OCI-LY7 (cell line): ENCODE measurements around the gene GRID1. TPM values are rescaled to one million over a fixed set of nuclear protein-coding genes. Genes with fewer than 3 reads are reported as not detected.

ENCODE experiments used
- BruUV-seq: library from RNA; stranded (reverse); fragments of 400-500 nt; replicated peaks from 2 replicates; lab custom pipeline; 2021; lab: Mats Ljungman, UMichigan
- CTCF ChIA-PET: fragments of 300-600 bp; sonication (Branson Sonifier 250); formaldehyde crosslinking; loops from one replicate; lab custom pipeline; 2022; ENCODE audit warnings: antibody characterized with exemption; ENCODE audit not compliant: unreplicated experiment; lab: Charles Lee
- POLR2A ChIA-PET: fragments of 300-600 bp; sonication (Branson Sonifier 250); formaldehyde crosslinking; loops from one replicate; lab custom pipeline; 2022; ENCODE audit warnings: antibody characterized with exemption; lab: Charles Lee
- DNase-seq: peaks from one replicate; pipeline ENCODE4 v3.0.0-alpha.2; 2015; ENCODE audit warnings: low spot score
- H2AFZ ChIP-seq: fragments of 200-600 bp; sonication (generic), shearing (Covaris generic); 2 replicates; pipeline ENCODE4 v1.6.1; 2014; ENCODE audit warnings: mild to moderate bottlenecking, antibody characterized with exemption, low read length, moderate library complexity
- H3K27ac ChIP-seq: fragments of 200-600 bp; sonication (generic); 2 replicates; pipeline ENCODE4 v1.5.1; 2014; ENCODE audit warnings: mixed run types, low read depth, mild to moderate bottlenecking, moderate library complexity, low read length, inconsistent platforms; ENCODE audit not compliant: poor library complexity, severe bottlenecking
- H3K36me3 ChIP-seq: fragments of 200-600 bp; sonication (generic); 2 replicates; pipeline ENCODE4 v1.6.1; 2014; ENCODE audit warnings: mild to moderate bottlenecking, antibody characterized with exemption, low read length, moderate library complexity, mixed read lengths; ENCODE audit not compliant: insufficient read depth
- H3K4me1 ChIP-seq: fragments of 200-600 bp; sonication (generic); 2 replicates; pipeline ENCODE4 v1.5.1; 2014; ENCODE audit warnings: mild to moderate bottlenecking, low read length; ENCODE audit not compliant: insufficient read depth, poor library complexity, severe bottlenecking
- H3K4me2 ChIP-seq: fragments of 200-600 bp; sonication (generic); 2 replicates; pipeline ENCODE4 v1.6.1; 2014; ENCODE audit warnings: mild to moderate bottlenecking, low read length
- H3K4me3 ChIP-seq: fragments of 200-600 bp; sonication (generic); 2 replicates; pipeline ENCODE4 v1.5.1; 2014; ENCODE audit warnings: mild to moderate bottlenecking, low read depth, low read length; ENCODE audit not compliant: poor library complexity, severe bottlenecking
- H3K79me2 ChIP-seq: fragments of 200-600 bp; sonication (generic); 2 replicates; pipeline ENCODE4 v1.6.1; 2016; ENCODE audit warnings: low read depth, mild to moderate bottlenecking, low read length, moderate library complexity, mixed read lengths; ENCODE audit not compliant: insufficient read depth
- H3K9me2 ChIP-seq: fragments of 200-600 bp; sonication (generic); 2 replicates; pipeline ENCODE4 v1.6.1; 2016; ENCODE audit warnings: mild to moderate bottlenecking, low read length, mixed read lengths; ENCODE audit not compliant: insufficient read depth
- H3K9me3 ChIP-seq: fragments of 200-600 bp; sonication (generic); 2 replicates; pipeline ENCODE4 v1.6.1; 2014; ENCODE audit warnings: mild to moderate bottlenecking, mixed run types, low read length, mixed read lengths
- H4K20me1 ChIP-seq: fragments of 200-600 bp; sonication (generic); 2 replicates; pipeline ENCODE4 v1.6.1; 2014; ENCODE audit warnings: mild to moderate bottlenecking, antibody characterized with exemption, low read length, moderate library complexity, mixed read lengths; ENCODE audit not compliant: insufficient read depth
- EZH2phosphoT487 ChIP-seq: fragments of 200-600 bp; sonication (generic); IDR thresholded peaks from 2 replicates; pipeline ENCODE4 v1.6.1; 2018; ENCODE audit warnings: low read depth, borderline replicate concordance, mild to moderate bottlenecking, mixed run types, antibody characterized with exemption, low read length, moderate library complexity, mixed read lengths
- intact Hi-C: fragments of 100-400 bp; cut with micrococcal nuclease; formaldehyde crosslinking; loops from one replicate; pipeline ENCODE4 v1.10.0; 2022; ENCODE audit not compliant: unreplicated experiment
- total RNA-seq, 2 experiments: library from RNA; depleted of rRNA in 1 of 2; stranded (reverse); fragments of >200 nt in 1 of 2; shearing (Covaris generic) in 1 of 2; gene quantifications; 2 replicates each; pipeline ENCODE4 v1.2.3, GENCODE V29; 2014 to 2022
- TF ChIP-seq, protein P1 (sequence below): fragments of 200-600 bp; sonication (generic); conservative IDR thresholded peaks from 2 replicates; pipeline ENCODE4 v1.5.1; 2014; ENCODE audit warnings: mild to moderate bottlenecking, antibody characterized with exemption, low read length, moderate library complexity, mixed read lengths

The GRID1 gene
- total RNA-seq, 2 experiments from 2014 or later, result 1.6 to 3.7 TPM

DNA sequence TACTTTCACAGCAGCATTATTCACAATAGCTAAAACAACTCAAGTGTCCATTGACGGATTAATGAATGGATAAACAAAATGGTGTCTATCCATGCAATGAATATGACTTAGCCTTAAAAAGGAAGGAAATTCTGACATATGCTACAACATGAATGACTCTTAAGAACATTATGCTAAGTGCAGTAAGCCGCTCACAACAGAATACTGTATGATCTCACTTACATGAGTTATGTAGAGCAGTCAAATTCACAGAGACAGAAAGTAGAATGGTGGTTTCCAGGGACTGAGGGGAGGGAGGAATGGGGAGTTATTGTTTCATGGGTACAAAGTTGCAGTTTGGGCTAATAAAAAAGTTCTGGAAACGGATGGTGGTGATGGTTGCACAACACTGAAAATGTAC lies 282.0 kb downstream of the GRID1 start:
- Histone ChIP-seq H3K79me2 (no peaks in the 10 kb centered on the region), H3K9me3 (no peaks in the 10 kb centered on the region), H2AFZ (no peak overlapping the region), H3K9me2 (no peaks in the 10 kb centered on the region), H3K4me1 (no peaks in the 10 kb centered on the region), H4K20me1 (no peaks in the 10 kb centered on the region), H3K36me3 (no peaks in the 10 kb centered on the region), H3K4me2 (no peak overlapping the region), H3K27ac (no peak overlapping the region), H3K4me3 (no peak overlapping the region)
- ChIA-PET POLR2A (no interaction called here), CTCF (no interaction called here)
- intact Hi-C loops, result no loop called here
- no peak for DNase-seq
- TF ChIP-seq, protein P1, sequence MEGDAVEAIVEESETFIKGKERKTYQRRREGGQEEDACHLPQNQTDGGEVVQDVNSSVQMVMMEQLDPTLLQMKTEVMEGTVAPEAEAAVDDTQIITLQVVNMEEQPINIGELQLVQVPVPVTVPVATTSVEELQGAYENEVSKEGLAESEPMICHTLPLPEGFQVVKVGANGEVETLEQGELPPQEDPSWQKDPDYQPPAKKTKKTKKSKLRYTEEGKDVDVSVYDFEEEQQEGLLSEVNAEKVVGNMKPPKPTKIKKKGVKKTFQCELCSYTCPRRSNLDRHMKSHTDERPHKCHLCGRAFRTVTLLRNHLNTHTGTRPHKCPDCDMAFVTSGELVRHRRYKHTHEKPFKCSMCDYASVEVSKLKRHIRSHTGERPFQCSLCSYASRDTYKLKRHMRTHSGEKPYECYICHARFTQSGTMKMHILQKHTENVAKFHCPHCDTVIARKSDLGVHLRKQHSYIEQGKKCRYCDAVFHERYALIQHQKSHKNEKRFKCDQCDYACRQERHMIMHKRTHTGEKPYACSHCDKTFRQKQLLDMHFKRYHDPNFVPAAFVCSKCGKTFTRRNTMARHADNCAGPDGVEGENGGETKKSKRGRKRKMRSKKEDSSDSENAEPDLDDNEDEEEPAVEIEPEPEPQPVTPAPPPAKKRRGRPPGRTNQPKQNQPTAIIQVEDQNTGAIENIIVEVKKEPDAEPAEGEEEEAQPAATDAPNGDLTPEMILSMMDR, result no peak
- no peak for TF ChIP-seq EZH2phosphoT487
- BruUV-seq, result no TSS peak

DNA sequence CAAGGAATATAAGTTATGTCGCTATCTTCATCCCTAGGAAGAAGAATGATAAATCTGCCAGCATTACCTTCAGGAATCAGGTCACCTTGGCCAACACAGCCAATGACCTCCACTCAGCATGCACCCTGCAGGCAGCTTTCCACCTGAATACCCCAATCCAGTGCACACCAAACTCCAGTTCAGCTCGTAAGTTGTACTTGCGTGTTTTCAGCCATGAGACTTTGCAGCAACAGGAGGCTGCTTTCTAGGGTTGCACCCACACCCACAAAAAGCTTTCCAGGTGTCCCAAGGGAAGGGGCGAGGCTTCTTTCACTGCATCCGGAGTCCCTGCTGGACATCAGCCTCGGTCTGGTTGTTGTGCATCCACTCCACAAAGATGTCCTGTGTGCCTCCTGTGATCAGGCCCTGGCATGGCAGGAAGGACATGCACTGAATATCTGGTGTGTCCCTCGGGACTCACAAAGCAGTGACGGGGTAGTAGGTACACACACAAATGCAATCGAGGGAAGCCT lies 282.9 kb downstream of the GRID1 start:
- intact Hi-C loops, result no loop called here

DNA sequence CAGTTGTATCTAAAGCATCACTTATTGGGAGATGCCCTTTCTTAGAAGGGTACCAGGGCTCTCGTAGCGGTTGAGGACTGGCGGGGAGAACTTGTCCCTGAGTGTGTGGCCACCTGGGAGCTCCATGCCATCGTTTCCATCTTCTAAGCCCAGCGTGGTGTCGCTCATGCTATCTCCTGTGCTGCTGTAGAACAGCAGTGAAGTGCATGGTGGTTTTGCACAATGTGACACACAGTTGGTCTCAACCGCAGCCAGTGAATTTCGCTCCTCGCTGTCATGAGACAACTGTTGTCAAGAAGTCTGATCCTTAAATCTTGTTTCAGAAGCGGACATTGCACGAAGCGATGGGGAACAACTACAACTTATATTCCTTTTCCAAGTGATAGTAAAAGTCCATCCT lies 283.4 kb downstream of the GRID1 start:
- Histone ChIP-seq H2AFZ (no peak overlapping the region), H3K9me3 (no peaks in the 10 kb centered on the region), H3K36me3 (no peaks in the 10 kb centered on the region), H3K79me2 (no peaks in the 10 kb centered on the region), H3K27ac (no peak overlapping the region), H3K9me2 (no peaks in the 10 kb centered on the region), H4K20me1 (no peaks in the 10 kb centered on the region), H3K4me2 (no peak overlapping the region), H3K4me1 (no peaks in the 10 kb centered on the region), H3K4me3 (no peak overlapping the region)
- POLR2A ChIA-PET, result no interaction called here
- CTCF ChIA-PET, result no interaction called here
- BruUV-seq, result no TSS peak
- intact Hi-C loops, result no loop called here
- TF ChIP-seq EZH2phosphoT487, result no peak
- TF ChIP-seq, protein P1, result no peak
- no peak for DNase-seq

More for the DNA sequence above, 282.9 kb downstream of the GRID1 start:
- Histone ChIP-seq H3K4me1 (no peaks in the 10 kb centered on the region), H3K79me2 (no peaks in the 10 kb centered on the region), H3K9me2 (no peaks in the 10 kb centered on the region), H3K27ac (no peak overlapping the region), H3K36me3 (no peaks in the 10 kb centered on the region), H4K20me1 (no peaks in the 10 kb centered on the region), H3K9me3 (no peaks in the 10 kb centered on the region), H3K4me2 (no peak overlapping the region), H2AFZ (no peak overlapping the region), H3K4me3 (no peak overlapping the region)
- POLR2A ChIA-PET, result no interaction called here
- BruUV-seq, result no TSS peak
- TF ChIP-seq, protein P1, result no peak
- TF ChIP-seq EZH2phosphoT487, result no peak
- DNase-seq, result no peak
- CTCF ChIA-PET, result no interaction called here
